ENCODE data around the gene CD59. TPM values are rescaled to one million over a fixed set of nuclear protein-coding genes. Genes with fewer than 3 reads are reported as not detected.
"Not testable (repeated sequence)": the region's sequence is repeated elsewhere in the genome, so short reads cannot be mapped to it uniquely, and the experiment has no call there.

The CD59 gene
- total and polyA plus RNA-seq, 9 donors: 73.0 to 807 (median 288) TPM

GRCh38 chr11:33685082-33685481 lies 51.1 kb downstream of the CD59 start:
- Histone ChIP-seq H3K27ac (no peak overlapping the region), H3K4me1 (ENCODE audit: insufficient read depth) (no peaks in the 10 kb centered on the region), H3K9me3 (no peaks in the 10 kb centered on the region), H3K4me3 (no peak overlapping the region), H3K36me3 (no peaks in the 10 kb centered on the region), H3K27me3 (no peaks in the 10 kb centered on the region)
- no peak for DNase-seq
- no peak for TF ChIP-seq POLR2A (IDR thresholded peaks at IDR 0.05)
- no peak for TF ChIP-seq CTCF (IDR thresholded peaks at IDR 0.05)
- TF ChIP-seq EP300 (IDR thresholded peaks at IDR 0.05): no peak
- 58 to 69% (median 63%) methylated on average over 3 of the region's 3 CpGs for WGBS, 3 donors
- intact Hi-C loops (cut with DNase I): loop anchor here in 1 of 4 donors (5.0 kb wide), 1 partner anchor 518 kb away; no protein-coding TSS in a partner anchor

- Histone ChIP-seq H3K4me1 (ENCODE audit: insufficient read depth) (no peaks in the 10 kb centered on the region), H3K4me3 (no peak overlapping the region), H3K9me3 (no peaks in the 10 kb centered on the region), H3K36me3 (no peaks in the 10 kb centered on the region), H3K27me3 (no peaks in the 10 kb centered on the region), H3K27ac (no peak overlapping the region)
- intact Hi-C loops (cut with DNase I): no loop called here
- DNase-seq: no peak
- WGBS, 3 donors: 60 to 68% (median 65%) methylated on average over 5 of the region's 5 CpGs
- TF ChIP-seq CTCF (IDR thresholded peaks at IDR 0.05) (no peak), POLR2A (IDR thresholded peaks at IDR 0.05) (no peak), EP300 (IDR thresholded peaks at IDR 0.05) (no peak)
Observed at GRCh38 chr11:33684003-33684706, 52.1 kb downstream of the CD59 start.

DNA sequence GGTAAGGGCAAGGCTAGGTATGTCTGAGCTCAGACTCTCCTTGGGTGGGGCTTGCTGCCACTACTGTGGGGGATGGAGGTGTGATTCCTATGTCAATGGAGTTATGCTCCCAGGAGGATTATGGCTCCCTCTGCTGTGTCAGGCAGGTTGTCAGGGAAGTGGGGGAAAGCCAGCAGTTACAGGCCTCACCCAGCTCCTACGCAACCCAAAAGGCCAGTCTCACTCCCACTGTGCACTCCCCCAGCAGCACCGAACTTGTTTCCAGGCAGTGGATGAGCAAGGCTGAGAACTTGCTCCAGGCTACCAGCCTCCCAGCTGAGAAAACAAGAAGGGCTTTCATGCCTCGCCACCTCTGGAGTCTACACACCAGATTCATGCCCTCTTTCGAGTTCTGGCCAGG lies 53.8 kb downstream of the CD59 start:
- intact Hi-C loops (cut with DNase I): no loop called here
- no peaks in the 10 kb centered on the region for H3K9me3 ChIP-seq
- WGBS, 3 donors: 80 to 88% (median 82%) methylated on average over 4 of the region's 4 CpGs
- H3K4me3 ChIP-seq: no peak overlapping the region
- TF ChIP-seq CTCF (IDR thresholded peaks at IDR 0.05) (no peak), EP300 (IDR thresholded peaks at IDR 0.05) (no peak), POLR2A (IDR thresholded peaks at IDR 0.05) (no peak)
- no peaks in the 10 kb centered on the region for H3K36me3 ChIP-seq
- H3K4me1 ChIP-seq (ENCODE audit: insufficient read depth): no peaks in the 10 kb centered on the region
- no peak overlapping the region for H3K27ac ChIP-seq
- no peak for DNase-seq
- H3K27me3 ChIP-seq: no peaks in the 10 kb centered on the region

DNA sequence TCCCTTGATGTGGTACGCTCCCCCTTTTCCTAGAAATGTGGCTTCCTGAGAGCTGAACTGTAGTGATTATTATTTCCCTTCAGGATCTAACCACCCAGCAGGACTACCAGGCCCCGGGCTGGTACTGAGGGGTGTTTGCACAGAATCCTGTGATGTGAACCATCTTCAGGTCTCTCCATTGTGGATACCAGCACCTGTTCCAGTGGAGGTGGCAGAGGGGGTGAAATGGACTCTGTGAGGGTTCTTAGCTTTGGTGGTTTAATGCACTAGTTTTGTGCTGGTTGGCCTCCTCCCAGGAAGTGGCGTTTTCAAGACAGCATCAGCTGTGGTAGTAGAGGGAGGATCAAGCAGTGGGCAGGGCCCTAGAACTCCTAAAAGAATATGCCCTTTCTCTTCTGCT lies 54.2 kb downstream of the CD59 start:
- no peak for TF ChIP-seq EP300 (IDR thresholded peaks at IDR 0.05)
- TF ChIP-seq POLR2A (IDR thresholded peaks at IDR 0.05): no peak
- no peak for TF ChIP-seq CTCF (IDR thresholded peaks at IDR 0.05)
- H3K27ac ChIP-seq: no peak overlapping the region
- H3K36me3 ChIP-seq: no peaks in the 10 kb centered on the region
- no peak overlapping the region for H3K4me3 ChIP-seq
- no peak for DNase-seq
- H3K27me3 ChIP-seq: no peaks in the 10 kb centered on the region
- intact Hi-C loops (cut with DNase I): no loop called here
- H3K4me1 ChIP-seq (ENCODE audit: insufficient read depth): no peaks in the 10 kb centered on the region
- H3K9me3 ChIP-seq: no peaks in the 10 kb centered on the region
- WGBS, 3 donors: 73 to 88% (median 85%) methylated on average over 3 of the region's 3 CpGs

DNA sequence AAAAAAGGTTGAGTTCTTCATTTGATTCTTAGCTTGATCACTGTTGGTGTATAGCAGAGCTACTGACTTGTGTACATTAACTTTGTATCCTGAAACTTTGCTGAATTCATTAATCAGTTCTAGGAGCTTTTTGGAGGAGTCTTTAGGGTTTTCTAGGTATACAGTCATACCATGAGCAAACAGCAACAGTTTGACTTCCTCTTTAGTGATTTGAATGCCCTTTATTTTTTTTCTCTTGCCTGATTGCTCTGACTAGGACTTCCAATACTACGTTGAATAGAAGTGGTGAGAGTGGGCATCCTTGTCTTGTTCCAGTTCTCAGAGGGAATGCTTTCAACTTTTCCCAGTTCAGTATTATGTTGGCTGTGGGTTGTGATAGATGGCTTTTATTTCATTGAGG lies 57.6 kb downstream of the CD59 start:
- intact Hi-C loops (cut with DNase I); DNase-seq; H3K4me3 ChIP-seq; H3K36me3 ChIP-seq; H3K9me3 ChIP-seq; H3K4me1 ChIP-seq (ENCODE audit: insufficient read depth); H3K27me3 ChIP-seq; H3K27ac ChIP-seq: not testable (repeated sequence)
- WGBS, 3 donors: 78 to 90% (median 83%) methylated on average over 1 of the region's 1 CpG
